Measurements from ENCODE around the gene PNMT. TPM values are rescaled to one million over a fixed set of nuclear protein-coding genes. Genes with fewer than 3 reads are reported as not detected.

The PNMT gene
- total and polyA plus RNA-seq, 2 of the 4 experiments (the other 2 are of a cell fraction), result not detected

- POLR2A ChIA-PET (ENCODE audit: unreplicated experiment), result no interaction called here
- WGBS, 2 experiments (ENCODE audit: extremely low coverage in 2 of 2, insufficient read length in 1 of 2), result 89% methylated on average over 1 of the region's 2 CpGs; no CpG with 5 or more reads in 1 of the 2 experiments
- H3K18ac ChIP-seq (ENCODE audit: low read depth, low read length), result no peak overlapping the region
- TF ChIP-seq MAFK (IDR thresholded peaks at IDR 0.05; ENCODE audit: low read depth, low read length), result no peak
- TF ChIP-seq MXI1 (IDR thresholded peaks at IDR 0.05; ENCODE audit: borderline replicate concordance, low read depth, low read length), result no peak
- TF ChIP-seq BHLHE40 (IDR thresholded peaks at IDR 0.05; ENCODE audit: low read depth, low read length), result no peak
- no peak for TF ChIP-seq RCOR1 (IDR thresholded peaks at IDR 0.05; ENCODE audit: insufficient replicate concordance, low read length)
- no peak for TF ChIP-seq CHD1 (IDR thresholded peaks at IDR 0.05; ENCODE audit: low read depth, low read length)
- TF ChIP-seq SMC3 (IDR thresholded peaks at IDR 0.05; ENCODE audit: low read depth, low read length), result no peak
- no peak for TF ChIP-seq RAD21 (IDR thresholded peaks at IDR 0.05; ENCODE audit: low read length)
- no peak for TF ChIP-seq NFE2L2 (IDR thresholded peaks at IDR 0.05; ENCODE audit: low read depth, low read length)
- TF ChIP-seq FOS (IDR thresholded peaks at IDR 0.05; ENCODE audit: low read depth, low read length), result no peak
- TF ChIP-seq USF2 (IDR thresholded peaks at IDR 0.05; ENCODE audit: low read depth, low read length), result no peak
- TF ChIP-seq MAZ (IDR thresholded peaks at IDR 0.05; ENCODE audit: borderline replicate concordance, low read depth, low read length), result no peak
- no peak for TF ChIP-seq CEBPB (IDR thresholded peaks at IDR 0.05; ENCODE audit: low read depth, low read length)
- no peak for TF ChIP-seq RFX5 (IDR thresholded peaks at IDR 0.05; ENCODE audit: low read depth, low read length)
- TF ChIP-seq POLR2A (IDR thresholded peaks at IDR 0.05; ENCODE audit: low read depth, low read length), result no peak
- no peak for TF ChIP-seq CTCF (conservative IDR thresholded peaks at IDR 0.05; ENCODE audit: low read depth, low read length)
- TF ChIP-seq ELK1 (IDR thresholded peaks at IDR 0.05; ENCODE audit: borderline replicate concordance, low read depth, low read length), result no peak
- no peak overlapping the region for H2BK15ac ChIP-seq (ENCODE audit: low read depth, low read length)
- H3K23ac ChIP-seq (ENCODE audit: low read depth, low read length), result no peak overlapping the region
- peaks cover 28% of the 10 kb centered on the region for H3K4me1 ChIP-seq (ENCODE audit: control insufficient read depth, insufficient read depth, low read length)
- H3K36me3 ChIP-seq (ENCODE audit: control insufficient read depth, insufficient read depth, low read length), result no peaks in the 10 kb centered on the region
- DNase-seq, result no peak
- no peak overlapping the region for H3K4ac ChIP-seq (ENCODE audit: low read depth, low read length)
- H2BK20ac ChIP-seq (ENCODE audit: low read depth, low read length), result no peak overlapping the region
- H3K9me1 ChIP-seq (ENCODE audit: insufficient read depth, low read length), result peaks cover 46% of the 10 kb centered on the region
- H3K4me2 ChIP-seq (ENCODE audit: low read depth, low read length), result no peak overlapping the region
- peaks cover 32 to 78% of the 10 kb centered on the region in 2 experiments for H3K79me1 ChIP-seq (ENCODE audit: low read depth in 1 of 2, low read length in 2 of 2)
- H4K5ac ChIP-seq (ENCODE audit: low read depth, low read length), result no peak overlapping the region
- H3K27ac ChIP-seq (ENCODE audit: insufficient read depth, low read length), result no peak overlapping the region
- H4K91ac ChIP-seq (ENCODE audit: insufficient read depth, low read depth, low read length), result no peak overlapping the region
- no peak overlapping the region for H2AFZ ChIP-seq (replicated peaks; ENCODE audit: low read length, poor library complexity)
- dilution Hi-C loops (cut with HindIII; ENCODE audit: low sequenced_read_pairs, unreplicated experiment), result no loop called here
- no peaks in the 10 kb centered on the region for H3K27me3 ChIP-seq (ENCODE audit: control insufficient read depth, insufficient read depth, low read length)
- H4K8ac ChIP-seq (ENCODE audit: low read depth in 2 of 2, low read length in 2 of 2), result no peak overlapping the region
- no peak overlapping the region for H2AK9ac ChIP-seq (replicated peaks; ENCODE audit: low read depth, low read length, poor library complexity)
- H2BK120ac ChIP-seq (ENCODE audit: low read depth, low read length), result no peak overlapping the region
- no peak overlapping the region for H3K9ac ChIP-seq (ENCODE audit: low read depth, low read length)
- no peaks in the 10 kb centered on the region for H3K9me3 ChIP-seq (ENCODE audit: control insufficient read depth, insufficient read depth, low read length)
- peaks cover 39% of the 10 kb centered on the region for H4K20me1 ChIP-seq (ENCODE audit: insufficient read depth, low read length)
- no peak overlapping the region for H2BK5ac ChIP-seq (ENCODE audit: low read depth, low read length, poor library complexity, severe bottlenecking)
- CTCF ChIA-PET, result interaction anchor here (2.9 kb wide), 1 partner anchor 17 kb away, joined by 11 read pairs; no protein-coding TSS in a partner anchor
- no TSS peak for BruUV-seq (replicated peaks)
- H3K4me3 ChIP-seq (ENCODE audit: insufficient read depth, low read depth, low read length), result no peak overlapping the region
- no peak overlapping the region for H3K14ac ChIP-seq (replicated peaks; ENCODE audit: low read depth, low read length)
- H2AK5ac ChIP-seq (ENCODE audit: low read depth, low read length), result no peak overlapping the region
- intact Hi-C loops (cut with micrococcal nuclease), result no loop called here
- in situ Hi-C loops (cut with MboI; ENCODE audit: low sequenced_read_pairs), result no loop called here
- H3K56ac ChIP-seq (ENCODE audit: extremely low read depth, insufficient read depth, low read length), result no peak overlapping the region
- no peak for ATAC-seq (ENCODE audit: low read depth)
Measured at GRCh38 chr17:39639043-39639442, 29.2 kb upstream of the PNMT start.

Data from IMR-90 (cell line).